ENCODE data around the gene NDOR1. TPM values are rescaled to one million over a fixed set of nuclear protein-coding genes. Genes with fewer than 3 reads are reported as not detected.

NDOR1 gene
- total and polyA plus RNA-seq, 2 of the 8 experiments (the other 6 are each of a cell fraction or from before 2014, with no cell fraction given) = 25.7 to 32.3 TPM

GRCh38 chr9:137221506-137222111 is 16.1 kb downstream of the NDOR1 start:
- FAIRE-seq (no peak), DNase-seq (ENCODE audit: low read depth in 1 of 2, low spot score in 2 of 2) (peak in 1 of 2 experiments; percentile 77)
- H2AFZ ChIP-seq (ENCODE audit: low read length) = no peak overlapping the region
- no peak overlapping the region for H3K14ac ChIP-seq (ENCODE audit: insufficient read length)
- H3K9me3 ChIP-seq (ENCODE audit: insufficient read depth in 2 of 2, low read depth in 1 of 2, low read length in 1 of 2) = no peaks in the 10 kb centered on the region
- no peak overlapping the region for H2BK15ac ChIP-seq (ENCODE audit: low read length)
- no peak overlapping the region for H3K9ac ChIP-seq (replicated peaks in 1 of 4; ENCODE audit: extremely low read depth in 1 of 4, low read depth in 3 of 4, low read length in 3 of 4)
- peaks cover 18% of the 10 kb centered on the region; the same call in 1 of the 2 replicates for H3K23me2 ChIP-seq (ENCODE audit: low read depth, low read length)
- H3K27ac ChIP-seq (ENCODE audit: low read depth, low read length) = no peak overlapping the region
- no peak overlapping the region for H2BK120ac ChIP-seq (replicated peaks; ENCODE audit: low read depth, low read length)
- H4K8ac ChIP-seq (ENCODE audit: extremely low read depth, insufficient read depth, low read length) = no peak overlapping the region; the same call in 1 of the 2 replicates
- H2BK20ac ChIP-seq (ENCODE audit: low read length) = no peak overlapping the region
- WGBS, 2 experiments (ENCODE audit: extremely low coverage in 1 of 2, insufficient coverage in 1 of 2, insufficient read length in 1 of 2, insufficient replicate concordance in 2 of 2, low coverage in 1 of 2, low lambda C conversion rate in 2 of 2, missing lambda C conversion rate in 1 of 2) = no CpG with 5 or more reads among the region's 61 CpGs
- H4K20me1 ChIP-seq (replicated peaks in 1 of 2; ENCODE audit: control insufficient read depth in 1 of 2, insufficient read depth in 2 of 2, low read length in 2 of 2) = peaks cover 0 to 7% of the 10 kb centered on the region in 2 experiments
- H3K4me1 ChIP-seq (replicated peaks in 1 of 4; ENCODE audit: control insufficient read depth in 3 of 4, insufficient read depth in 4 of 4, low read length in 3 of 4) = peaks cover 0 to 18% (median 12%) of the 10 kb centered on the region in 4 experiments; a peak in 5 of 7 replicates
- H2AK5ac ChIP-seq (ENCODE audit: low read depth, low read length) = no peak overlapping the region
- TF ChIP-seq CEBPB (IDR thresholded peaks at IDR 0.05; ENCODE audit: low read depth, low read length) = no peak
- TF ChIP-seq PHF8 (conservative IDR thresholded peaks at IDR 0.05; ENCODE audit: low read depth, low read length) = 0 out of 2 replicates have a peak, but pooled peaks have one; percentile 10
- TF ChIP-seq KDM5A (IDR thresholded peaks at IDR 0.05; ENCODE audit: low read length) = no peak
- TF ChIP-seq GABPA (IDR thresholded peaks at IDR 0.05; ENCODE audit: borderline replicate concordance, insufficient read depth, low read length) = peak; percentile 59
- TF ChIP-seq CREB1 (IDR thresholded peaks at IDR 0.05) = no peak
- TF ChIP-seq SRF (IDR thresholded peaks at IDR 0.05; ENCODE audit: low read depth, low read length) = no peak
- no peak for TF ChIP-seq RFX5 (IDR thresholded peaks at IDR 0.05; ENCODE audit: borderline replicate concordance, low read depth, low read length)
- H3K4me2 ChIP-seq (ENCODE audit: insufficient read depth in 1 of 2, low read depth in 2 of 2, low read length in 2 of 2) = peak overlapping the region; percentile 77 to 82
- H3K4me3 ChIP-seq (ENCODE audit: extremely low read depth in 1 of 4, insufficient read depth in 2 of 4, low read depth in 3 of 4, low read length in 4 of 4) = peak overlapping the region; percentile 32 to 67 (median 48)
- H4K5ac ChIP-seq (ENCODE audit: insufficient read length, low read depth, low read length) = no peak overlapping the region
- peak overlapping the region; percentile 87 for H3K18ac ChIP-seq (ENCODE audit: extremely low read depth, low read length)
- POLR2A ChIA-PET (ENCODE audit: partially characterized antibody) = interaction anchor here (1.1 to 69.9 kb wide), 4 partner anchors 14 to 82 kb away, joined by 3 to 1462 read pairs (median 106); partner anchors contain the start of genes ANAPC2, NDOR1, NELFB and SSNA1
- H3K79me1 ChIP-seq (ENCODE audit: low read depth, low read length) = no peaks in the 10 kb centered on the region
- H3K4ac ChIP-seq (replicated peaks; ENCODE audit: insufficient read length, low read depth, low read length) = no peak overlapping the region
- H2BK12ac ChIP-seq (ENCODE audit: low read depth, low read length) = no peak overlapping the region
- CTCF ChIA-PET (ENCODE audit: partially characterized antibody) = interaction anchor here (0.6 to 20.2 kb wide), 8 partner anchors 11 to 196 kb away, joined by 3 to 204 read pairs (median 4); partner anchors contain the start of genes ANAPC2, SSNA1 and TUBB4B
- H3K79me2 ChIP-seq (ENCODE audit: control insufficient read depth in 1 of 2, insufficient read depth in 2 of 2, low read length in 2 of 2) = no peaks in the 10 kb centered on the region
- no peak overlapping the region for H3K23ac ChIP-seq (ENCODE audit: insufficient read length)
- no peak overlapping the region for H4K91ac ChIP-seq (replicated peaks; ENCODE audit: insufficient read length, low read length)
- no peak overlapping the region for H3K56ac ChIP-seq (replicated peaks; ENCODE audit: insufficient read length, low read depth, low read length)
- no peaks in the 10 kb centered on the region; a peak in 2 of 7 replicates for H3K27me3 ChIP-seq (replicated peaks in 1 of 4; ENCODE audit: control insufficient read depth in 3 of 4, extremely low read depth in 1 of 4, insufficient read depth in 3 of 4, low read length in 3 of 4)
- H3K36me3 ChIP-seq (ENCODE audit: control insufficient read depth in 2 of 4, insufficient read depth in 4 of 4, low read length in 3 of 4) = peaks cover 0 to 2% (median 0%) of the 10 kb centered on the region in 4 experiments; a peak in 2 of 8 replicates
- no peak overlapping the region; the same call in 1 of the 2 replicates for H2BK5ac ChIP-seq (ENCODE audit: low read depth, low read length)

All from H1 (cell line).